OCI-LY3 (cell line): Measurements from ENCODE around the gene NR5A2.

Source experiments
- CTCF ChIP-seq: fragments of 200-600, 300-600 bp; sonication (generic); IDR thresholded peaks from 2 replicates; pipeline ENCODE4 v1.5.1; 2014; ENCODE audit warnings: antibody characterized with exemption, low read length, low read depth
- EZH2phosphoT487 ChIP-seq: fragments of 200-600 bp; shearing (Covaris generic); IDR thresholded peaks from 2 replicates; pipeline ENCODE4 v1.6.1; 2018; ENCODE audit warnings: antibody characterized with exemption, mixed run types, low read depth

DNA sequence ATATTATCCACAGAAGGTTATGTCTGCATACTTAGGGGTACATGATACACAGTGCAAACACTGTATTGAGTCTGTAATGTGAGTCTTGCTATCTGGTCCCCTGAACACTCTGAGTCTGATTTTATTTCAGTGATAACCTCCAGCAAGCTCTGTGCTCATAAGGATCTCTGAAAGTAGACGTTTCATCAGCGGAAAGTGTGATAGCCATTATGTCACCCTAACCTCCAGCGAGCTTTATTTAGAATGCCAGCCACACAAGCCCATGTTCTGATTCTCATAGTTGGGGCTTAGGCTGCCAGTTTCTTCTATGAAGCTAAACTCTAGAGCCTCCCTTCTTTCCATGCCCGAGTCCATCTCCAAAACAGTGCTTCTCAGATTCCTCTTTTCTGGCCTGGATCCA, 3.3 kb downstream of the NR5A2 start:
- TF ChIP-seq CTCF: no peak
- TF ChIP-seq EZH2phosphoT487: no peak
